ENCODE measurements around the gene ACOT7.

The ACOT7 gene

GRCh38 chr1:6361124-6361775, 32.3 kb downstream of the ACOT7 start:
- no peak for DNase-seq (ENCODE audit: low read depth, low spot score)
- Histone ChIP-seq H3K36me3 (ENCODE audit: insufficient read depth, insufficient read length, low read length) (no peaks in the 10 kb centered on the region), H3K4me1 (ENCODE audit: insufficient read depth, insufficient read length) (no peaks in the 10 kb centered on the region), H3K27me3 (ENCODE audit: insufficient read depth, insufficient read length) (no peaks in the 10 kb centered on the region), H3K9me3 (ENCODE audit: insufficient read depth, low read length) (no peaks in the 10 kb centered on the region), H3K4me3 (ENCODE audit: insufficient read length, low read depth) (no peak overlapping the region), H3K9ac (ENCODE audit: insufficient read length, low read depth) (no peak overlapping the region)
- TF ChIP-seq YY1 (IDR thresholded peaks at IDR 0.05; ENCODE audit: insufficient read depth, insufficient read length) (no peak), SUZ12 (IDR thresholded peaks at IDR 0.05; ENCODE audit: extremely low read depth, insufficient read depth, insufficient read length) (no peak), ZNF274 (IDR thresholded peaks at IDR 0.05; ENCODE audit: low read depth, low read length) (no peak)

GRCh38 chr1:6360517-6361070, 33.0 kb downstream of the ACOT7 start:
- Histone ChIP-seq H3K27me3 (ENCODE audit: insufficient read depth, insufficient read length) (no peaks in the 10 kb centered on the region), H3K4me1 (ENCODE audit: insufficient read depth, insufficient read length) (no peaks in the 10 kb centered on the region), H3K9me3 (ENCODE audit: insufficient read depth, low read length) (no peaks in the 10 kb centered on the region), H3K9ac (ENCODE audit: insufficient read length, low read depth) (no peak overlapping the region), H3K4me3 (ENCODE audit: insufficient read length, low read depth) (no peak overlapping the region), H3K36me3 (ENCODE audit: insufficient read depth, insufficient read length, low read length) (no peaks in the 10 kb centered on the region)
- TF ChIP-seq SUZ12 (IDR thresholded peaks at IDR 0.05; ENCODE audit: extremely low read depth, insufficient read depth, insufficient read length) (no peak), YY1 (IDR thresholded peaks at IDR 0.05; ENCODE audit: insufficient read depth, insufficient read length) (no peak), ZNF274 (IDR thresholded peaks at IDR 0.05; ENCODE audit: low read depth, low read length) (no peak)
- DNase-seq (ENCODE audit: low read depth, low spot score), result no peak

- no peak overlapping the region for H3K4me3 ChIP-seq (ENCODE audit: insufficient read length, low read depth)
- H3K9ac ChIP-seq (ENCODE audit: insufficient read length, low read depth), result no peak overlapping the region
- H3K27me3 ChIP-seq (ENCODE audit: insufficient read depth, insufficient read length), result no peaks in the 10 kb centered on the region
- H3K4me1 ChIP-seq (ENCODE audit: insufficient read depth, insufficient read length), result no peaks in the 10 kb centered on the region
- no peak for DNase-seq (ENCODE audit: low read depth, low spot score)
- no peaks in the 10 kb centered on the region for H3K9me3 ChIP-seq (ENCODE audit: insufficient read depth, low read length)
- H3K36me3 ChIP-seq (ENCODE audit: insufficient read depth, insufficient read length, low read length), result no peaks in the 10 kb centered on the region
- TF ChIP-seq SUZ12 (IDR thresholded peaks at IDR 0.05; ENCODE audit: extremely low read depth, insufficient read depth, insufficient read length) (no peak), YY1 (IDR thresholded peaks at IDR 0.05; ENCODE audit: insufficient read depth, insufficient read length) (no peak), ZNF274 (IDR thresholded peaks at IDR 0.05; ENCODE audit: low read depth, low read length) (no peak)
Measured at GRCh38 chr1:6360117-6360496, 33.5 kb downstream of the ACOT7 start.

GRCh38 chr1:6359216-6360116, 34.1 kb downstream of the ACOT7 start:
- DNase-seq (ENCODE audit: low read depth, low spot score), result no peak
- Histone ChIP-seq H3K36me3 (ENCODE audit: insufficient read depth, insufficient read length, low read length) (no peaks in the 10 kb centered on the region), H3K27me3 (ENCODE audit: insufficient read depth, insufficient read length) (no peaks in the 10 kb centered on the region), H3K9ac (ENCODE audit: insufficient read length, low read depth) (no peak overlapping the region), H3K4me1 (ENCODE audit: insufficient read depth, insufficient read length) (no peaks in the 10 kb centered on the region), H3K4me3 (ENCODE audit: insufficient read length, low read depth) (no peak overlapping the region), H3K9me3 (ENCODE audit: insufficient read depth, low read length) (no peaks in the 10 kb centered on the region)
- TF ChIP-seq ZNF274 (IDR thresholded peaks at IDR 0.05; ENCODE audit: low read depth, low read length) (no peak), YY1 (IDR thresholded peaks at IDR 0.05; ENCODE audit: insufficient read depth, insufficient read length) (no peak), SUZ12 (IDR thresholded peaks at IDR 0.05; ENCODE audit: extremely low read depth, insufficient read depth, insufficient read length) (no peak)

GRCh38 chr1:6358757-6359201, 34.8 kb downstream of the ACOT7 start:
- TF ChIP-seq SUZ12 (IDR thresholded peaks at IDR 0.05; ENCODE audit: extremely low read depth, insufficient read depth, insufficient read length) (no peak), ZNF274 (IDR thresholded peaks at IDR 0.05; ENCODE audit: low read depth, low read length) (no peak), YY1 (IDR thresholded peaks at IDR 0.05; ENCODE audit: insufficient read depth, insufficient read length) (no peak)
- Histone ChIP-seq H3K9ac (ENCODE audit: insufficient read length, low read depth) (no peak overlapping the region), H3K4me3 (ENCODE audit: insufficient read length, low read depth) (no peak overlapping the region), H3K9me3 (ENCODE audit: insufficient read depth, low read length) (no peaks in the 10 kb centered on the region), H3K36me3 (ENCODE audit: insufficient read depth, insufficient read length, low read length) (no peaks in the 10 kb centered on the region), H3K27me3 (ENCODE audit: insufficient read depth, insufficient read length) (no peaks in the 10 kb centered on the region), H3K4me1 (ENCODE audit: insufficient read depth, insufficient read length) (peaks cover under 1% of the 10 kb centered on the region)
- DNase-seq (ENCODE audit: low read depth, low spot score), result no peak

GRCh38 chr1:6358144-6358624, 35.4 kb downstream of the ACOT7 start:
- Histone ChIP-seq H3K4me3 (ENCODE audit: insufficient read length, low read depth) (no peak overlapping the region), H3K27me3 (ENCODE audit: insufficient read depth, insufficient read length) (no peaks in the 10 kb centered on the region), H3K9me3 (ENCODE audit: insufficient read depth, low read length) (no peaks in the 10 kb centered on the region), H3K9ac (ENCODE audit: insufficient read length, low read depth) (no peak overlapping the region), H3K4me1 (ENCODE audit: insufficient read depth, insufficient read length) (peaks cover 3% of the 10 kb centered on the region), H3K36me3 (ENCODE audit: insufficient read depth, insufficient read length, low read length) (no peaks in the 10 kb centered on the region)
- DNase-seq (ENCODE audit: low read depth, low spot score), result no peak
- TF ChIP-seq SUZ12 (IDR thresholded peaks at IDR 0.05; ENCODE audit: extremely low read depth, insufficient read depth, insufficient read length), result no peak
- no peak for TF ChIP-seq ZNF274 (IDR thresholded peaks at IDR 0.05; ENCODE audit: low read depth, low read length)
- TF ChIP-seq YY1 (IDR thresholded peaks at IDR 0.05; ENCODE audit: insufficient read depth, insufficient read length), result no peak
